Kidney epithelial cell (primary cell): ENCODE measurements around the gene ZNF575. TPM values are rescaled to one million over a fixed set of nuclear protein-coding genes. Genes with fewer than 3 reads are reported as not detected.

Experiments used
- DNase-seq: peaks from one replicate; pipeline ENCODE4 v3.0.0-alpha.2; 2010; ENCODE audit warnings: low read depth
- H3K27me3 ChIP-seq: 2 replicates; pipeline ENCODE4 v1.6.0; 2011; ENCODE audit warnings: low read length; ENCODE audit not compliant: control insufficient read depth, insufficient read depth
- H3K36me3 ChIP-seq: 2 replicates; pipeline ENCODE4 v1.5.1; 2011; ENCODE audit warnings: low read length; ENCODE audit not compliant: control insufficient read depth, insufficient read depth
- H3K4me3 ChIP-seq: 2 replicates; pipeline ENCODE4 v1.5.1; 2011; ENCODE audit warnings: low read depth, mild to moderate bottlenecking, control low read depth, low read length
- CTCF ChIP-seq: IDR thresholded peaks from 2 replicates; pipeline ENCODE4 v1.5.1; 2011; ENCODE audit warnings: mild to moderate bottlenecking, moderate library complexity, low read length, control low read depth, inconsistent platforms; ENCODE audit not compliant: insufficient read depth, poor library complexity, severe bottlenecking
- total RNA-seq: library from RNA; depleted of rRNA; stranded (reverse); fragments of >200 nt; gene quantifications from 2 replicates; pipeline ENCODE4 v1.2.3, GENCODE V29; 2015

ZNF575 gene
- total RNA-seq, 1 donor from 2014 or later, result not detected

- no peak for TF ChIP-seq CTCF
- H3K27me3 ChIP-seq, result no peaks in the 10 kb centered on the region
- DNase-seq, result no peak
- H3K36me3 ChIP-seq, result peaks cover 2% of the 10 kb centered on the region
- no peak overlapping the region for H3K4me3 ChIP-seq
Measured at GRCh38 chr19:43561139-43561970, 28.4 kb downstream of the ZNF575 start.

GRCh38 chr19:43562226-43562697, 29.3 kb downstream of the ZNF575 start:
- TF ChIP-seq CTCF, result no peak
- DNase-seq, result no peak
- Histone ChIP-seq H3K4me3 (no peak overlapping the region), H3K27me3 (no peaks in the 10 kb centered on the region), H3K36me3 (peaks cover 2% of the 10 kb centered on the region)

GRCh38 chr19:43562698-43563241, 29.8 kb downstream of the ZNF575 start:
- peak; percentile 29 for DNase-seq
- H3K27me3 ChIP-seq, result no peaks in the 10 kb centered on the region
- peaks cover 2% of the 10 kb centered on the region for H3K36me3 ChIP-seq
- no peak for TF ChIP-seq CTCF
- no peak overlapping the region for H3K4me3 ChIP-seq

- TF ChIP-seq CTCF, result no peak
- Histone ChIP-seq H3K27me3 (no peaks in the 10 kb centered on the region), H3K36me3 (peaks cover 2% of the 10 kb centered on the region), H3K4me3 (no peak overlapping the region)
- DNase-seq, result no peak
Measured at GRCh38 chr19:43563816-43564457, 30.9 kb downstream of the ZNF575 start.

- no peak for DNase-seq
- peaks cover 2% of the 10 kb centered on the region for H3K36me3 ChIP-seq
- H3K4me3 ChIP-seq, result no peak overlapping the region
- H3K27me3 ChIP-seq, result no peaks in the 10 kb centered on the region
- TF ChIP-seq CTCF, result no peak
Measured at GRCh38 chr19:43564800-43565199, 31.8 kb downstream of the ZNF575 start.
